ENCODE measurements around the gene C19orf67.

DNA sequence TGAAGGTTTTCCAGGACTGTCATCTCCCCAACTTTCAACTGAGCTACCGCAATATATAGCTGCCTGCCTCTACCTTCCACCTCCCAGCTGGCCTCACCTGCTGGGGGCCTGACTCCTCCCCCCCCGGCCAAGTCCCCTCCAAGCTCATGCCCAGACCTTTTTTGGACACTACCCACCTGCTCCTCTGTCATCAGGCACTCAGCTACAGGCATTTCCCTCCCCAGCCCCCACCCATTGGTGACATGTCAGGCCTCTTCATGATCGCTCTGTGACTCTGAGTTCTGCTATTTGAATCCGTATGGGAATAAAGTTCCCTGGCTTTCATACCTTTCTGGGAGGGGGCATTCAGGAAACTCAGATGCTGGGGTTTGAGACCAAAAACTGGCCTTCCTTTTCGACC is 30.2 kb upstream of the C19orf67 start:
- TF ChIP-seq, protein P1, sequence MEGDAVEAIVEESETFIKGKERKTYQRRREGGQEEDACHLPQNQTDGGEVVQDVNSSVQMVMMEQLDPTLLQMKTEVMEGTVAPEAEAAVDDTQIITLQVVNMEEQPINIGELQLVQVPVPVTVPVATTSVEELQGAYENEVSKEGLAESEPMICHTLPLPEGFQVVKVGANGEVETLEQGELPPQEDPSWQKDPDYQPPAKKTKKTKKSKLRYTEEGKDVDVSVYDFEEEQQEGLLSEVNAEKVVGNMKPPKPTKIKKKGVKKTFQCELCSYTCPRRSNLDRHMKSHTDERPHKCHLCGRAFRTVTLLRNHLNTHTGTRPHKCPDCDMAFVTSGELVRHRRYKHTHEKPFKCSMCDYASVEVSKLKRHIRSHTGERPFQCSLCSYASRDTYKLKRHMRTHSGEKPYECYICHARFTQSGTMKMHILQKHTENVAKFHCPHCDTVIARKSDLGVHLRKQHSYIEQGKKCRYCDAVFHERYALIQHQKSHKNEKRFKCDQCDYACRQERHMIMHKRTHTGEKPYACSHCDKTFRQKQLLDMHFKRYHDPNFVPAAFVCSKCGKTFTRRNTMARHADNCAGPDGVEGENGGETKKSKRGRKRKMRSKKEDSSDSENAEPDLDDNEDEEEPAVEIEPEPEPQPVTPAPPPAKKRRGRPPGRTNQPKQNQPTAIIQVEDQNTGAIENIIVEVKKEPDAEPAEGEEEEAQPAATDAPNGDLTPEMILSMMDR (IDR thresholded peaks at IDR 0.05; ENCODE audit: insufficient read depth, low read length), result no peak
- TF ChIP-seq POLR2AphosphoS5 (IDR thresholded peaks at IDR 0.05; ENCODE audit: low read depth), result no peak
